HL-60 (cell line): ENCODE data around the gene SLC1A7.

Experiments used
- DNase-seq, 2 experiments: peaks; one replicate each; pipeline ENCODE4 v3.0.0-alpha.2; 2010 to 2020; ENCODE audit warnings: low read depth in 1 of 2, low spot score in 1 of 2
- H3K27ac ChIP-seq: fragments of 250-450 bp; sonication (Bioruptor Pico); replicated peaks from 2 replicates; pipeline ENCODE4 v1.5.1; 2020; ENCODE audit warnings: mild to moderate bottlenecking, moderate library complexity
- H3K27me3 ChIP-seq: fragments of 250-450 bp; sonication (Bioruptor Pico); 2 replicates; pipeline ENCODE4 v1.5.1; 2021; ENCODE audit warnings: mild to moderate bottlenecking, moderate library complexity; ENCODE audit not compliant: insufficient read depth, poor library complexity, severe bottlenecking
- H3K4me3 ChIP-seq: replicated peaks from 2 replicates; pipeline ENCODE4 v1.5.1; 2011; ENCODE audit warnings: mild to moderate bottlenecking, control low read depth, low read length; ENCODE audit not compliant: insufficient read depth
- GABPA ChIP-seq: IDR thresholded peaks from 2 replicates; pipeline ENCODE4 v1.6.1; 2012; ENCODE audit warnings: low read depth
- POLR2AphosphoS5 ChIP-seq: IDR thresholded peaks from 2 replicates; pipeline ENCODE4 v1.6.1; 2012; ENCODE audit warnings: low read depth
- SPI1 ChIP-seq: IDR thresholded peaks from 2 replicates; pipeline ENCODE4 v1.6.1; 2012; ENCODE audit warnings: low read depth, mild to moderate bottlenecking, borderline replicate concordance
- TF ChIP-seq, protein P1 (sequence below): IDR thresholded peaks from 2 replicates; pipeline ENCODE4 v1.6.1; 2012; ENCODE audit warnings: low read depth; ENCODE audit not compliant: insufficient replicate concordance
- TF ChIP-seq, protein P2 (sequence below): IDR thresholded peaks from one replicate; pipeline ENCODE4 v1.5.1; 2011; ENCODE audit warnings: low read length, control low read depth, inconsistent platforms; ENCODE audit not compliant: insufficient read depth

The SLC1A7 gene

DNA sequence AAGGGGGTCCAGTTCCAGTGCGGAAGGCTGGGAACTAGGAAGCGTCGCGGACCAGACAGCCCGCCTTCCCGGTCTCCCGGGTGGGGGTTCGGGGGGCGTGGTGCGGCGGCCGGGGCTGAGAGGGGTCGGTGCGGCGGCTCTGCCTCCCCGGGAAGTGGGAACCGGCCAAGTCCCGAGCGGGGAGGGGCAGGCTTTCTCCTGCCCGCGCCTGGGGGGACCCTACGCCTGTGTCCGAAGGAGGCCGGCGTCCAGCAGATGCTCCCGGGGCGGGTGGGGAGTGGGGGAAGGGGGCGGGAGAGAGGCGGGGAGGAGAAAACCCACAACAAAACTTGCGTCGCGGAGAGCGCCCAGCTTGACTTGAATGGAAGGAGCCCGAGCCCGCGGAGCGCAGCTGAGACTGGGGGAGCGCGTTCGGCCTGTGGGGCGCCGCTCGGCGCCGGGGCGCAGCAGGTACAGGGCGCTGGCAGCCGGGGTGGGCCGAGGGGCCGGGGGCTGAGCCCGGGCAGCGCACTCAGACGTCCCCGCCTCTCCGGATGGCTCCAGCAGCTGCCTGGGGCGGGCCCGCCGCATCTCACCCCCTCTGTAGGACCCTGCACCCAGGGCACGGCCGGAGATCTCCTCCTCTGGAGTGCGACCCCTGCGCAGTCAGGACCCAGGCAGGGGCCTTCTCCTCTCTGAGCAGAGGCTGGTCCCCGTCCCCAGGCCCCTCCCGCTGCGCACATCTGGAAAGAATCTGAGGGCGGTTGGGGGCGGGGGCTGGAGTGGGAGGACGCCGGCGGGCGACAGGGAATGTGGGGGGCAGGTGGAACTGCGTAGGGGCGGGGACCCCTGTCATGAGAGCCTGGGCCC is 80.4 kb downstream of the SLC1A7 start, which contains the start of gene PODN:
Gene PODN (plus strand): TSS at position 355 of the 849 bp plus-strand sequence. CDS start 7,643 bp downstream, outside the sequence.
- Histone ChIP-seq H3K27me3 (peaks cover 51% of the 10 kb centered on the region), H3K4me3 (no peak within 1 kb of the TSS), H3K27ac (no peak within 1 kb of the TSS)
- TF ChIP-seq, protein P1, sequence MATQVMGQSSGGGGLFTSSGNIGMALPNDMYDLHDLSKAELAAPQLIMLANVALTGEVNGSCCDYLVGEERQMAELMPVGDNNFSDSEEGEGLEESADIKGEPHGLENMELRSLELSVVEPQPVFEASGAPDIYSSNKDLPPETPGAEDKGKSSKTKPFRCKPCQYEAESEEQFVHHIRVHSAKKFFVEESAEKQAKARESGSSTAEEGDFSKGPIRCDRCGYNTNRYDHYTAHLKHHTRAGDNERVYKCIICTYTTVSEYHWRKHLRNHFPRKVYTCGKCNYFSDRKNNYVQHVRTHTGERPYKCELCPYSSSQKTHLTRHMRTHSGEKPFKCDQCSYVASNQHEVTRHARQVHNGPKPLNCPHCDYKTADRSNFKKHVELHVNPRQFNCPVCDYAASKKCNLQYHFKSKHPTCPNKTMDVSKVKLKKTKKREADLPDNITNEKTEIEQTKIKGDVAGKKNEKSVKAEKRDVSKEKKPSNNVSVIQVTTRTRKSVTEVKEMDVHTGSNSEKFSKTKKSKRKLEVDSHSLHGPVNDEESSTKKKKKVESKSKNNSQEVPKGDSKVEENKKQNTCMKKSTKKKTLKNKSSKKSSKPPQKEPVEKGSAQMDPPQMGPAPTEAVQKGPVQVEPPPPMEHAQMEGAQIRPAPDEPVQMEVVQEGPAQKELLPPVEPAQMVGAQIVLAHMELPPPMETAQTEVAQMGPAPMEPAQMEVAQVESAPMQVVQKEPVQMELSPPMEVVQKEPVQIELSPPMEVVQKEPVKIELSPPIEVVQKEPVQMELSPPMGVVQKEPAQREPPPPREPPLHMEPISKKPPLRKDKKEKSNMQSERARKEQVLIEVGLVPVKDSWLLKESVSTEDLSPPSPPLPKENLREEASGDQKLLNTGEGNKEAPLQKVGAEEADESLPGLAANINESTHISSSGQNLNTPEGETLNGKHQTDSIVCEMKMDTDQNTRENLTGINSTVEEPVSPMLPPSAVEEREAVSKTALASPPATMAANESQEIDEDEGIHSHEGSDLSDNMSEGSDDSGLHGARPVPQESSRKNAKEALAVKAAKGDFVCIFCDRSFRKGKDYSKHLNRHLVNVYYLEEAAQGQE, result no peak
- no peak for TF ChIP-seq POLR2AphosphoS5
- TF ChIP-seq, protein P2, sequence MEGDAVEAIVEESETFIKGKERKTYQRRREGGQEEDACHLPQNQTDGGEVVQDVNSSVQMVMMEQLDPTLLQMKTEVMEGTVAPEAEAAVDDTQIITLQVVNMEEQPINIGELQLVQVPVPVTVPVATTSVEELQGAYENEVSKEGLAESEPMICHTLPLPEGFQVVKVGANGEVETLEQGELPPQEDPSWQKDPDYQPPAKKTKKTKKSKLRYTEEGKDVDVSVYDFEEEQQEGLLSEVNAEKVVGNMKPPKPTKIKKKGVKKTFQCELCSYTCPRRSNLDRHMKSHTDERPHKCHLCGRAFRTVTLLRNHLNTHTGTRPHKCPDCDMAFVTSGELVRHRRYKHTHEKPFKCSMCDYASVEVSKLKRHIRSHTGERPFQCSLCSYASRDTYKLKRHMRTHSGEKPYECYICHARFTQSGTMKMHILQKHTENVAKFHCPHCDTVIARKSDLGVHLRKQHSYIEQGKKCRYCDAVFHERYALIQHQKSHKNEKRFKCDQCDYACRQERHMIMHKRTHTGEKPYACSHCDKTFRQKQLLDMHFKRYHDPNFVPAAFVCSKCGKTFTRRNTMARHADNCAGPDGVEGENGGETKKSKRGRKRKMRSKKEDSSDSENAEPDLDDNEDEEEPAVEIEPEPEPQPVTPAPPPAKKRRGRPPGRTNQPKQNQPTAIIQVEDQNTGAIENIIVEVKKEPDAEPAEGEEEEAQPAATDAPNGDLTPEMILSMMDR, result no peak
- no peak for DNase-seq

DNA sequence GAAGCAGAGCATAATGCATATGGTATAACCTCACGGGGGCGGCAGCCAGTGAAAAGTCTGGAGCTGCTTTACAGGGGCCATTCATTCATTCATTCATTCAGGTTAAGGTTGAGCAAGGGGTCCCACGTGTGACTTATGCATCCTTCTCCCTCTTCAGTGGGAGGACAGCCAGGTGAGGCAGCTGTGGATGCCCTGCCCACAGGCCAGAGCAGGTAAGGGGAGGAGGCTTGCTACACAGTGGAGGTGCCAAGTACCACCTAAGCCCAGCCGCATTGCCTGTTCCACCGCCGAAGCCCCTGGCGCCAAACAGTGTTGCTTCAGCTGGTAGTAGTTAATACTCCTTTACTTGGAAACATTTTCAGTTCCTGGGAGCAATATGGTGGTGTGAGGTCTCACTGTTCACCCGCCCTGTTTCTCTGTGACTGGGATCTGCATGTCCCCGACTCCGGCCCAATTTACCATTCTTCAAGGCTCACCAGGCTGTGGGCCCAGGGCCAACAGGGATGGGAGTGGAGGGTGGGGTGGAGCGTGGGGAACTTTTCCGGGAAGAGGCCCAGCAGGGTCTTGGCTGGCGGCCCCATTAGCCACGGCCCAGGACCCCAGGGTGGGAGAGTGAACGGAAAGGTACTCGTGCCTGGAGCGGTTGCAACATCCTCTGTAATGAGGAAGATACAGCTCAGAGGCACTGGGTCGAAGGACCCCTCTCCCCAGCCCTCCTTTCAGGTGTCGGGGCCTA is 81.1 kb downstream of the SLC1A7 start:
- TF ChIP-seq, protein P1, result no peak
- TF ChIP-seq GABPA, result no peak
- no peak for TF ChIP-seq POLR2AphosphoS5
- TF ChIP-seq, protein P2, result no peak
- TF ChIP-seq SPI1, result no peak
- Histone ChIP-seq H3K4me3 (no peak overlapping the region), H3K27ac (no peak overlapping the region), H3K27me3 (peaks cover 51% of the 10 kb centered on the region)
- no peak for DNase-seq

DNA sequence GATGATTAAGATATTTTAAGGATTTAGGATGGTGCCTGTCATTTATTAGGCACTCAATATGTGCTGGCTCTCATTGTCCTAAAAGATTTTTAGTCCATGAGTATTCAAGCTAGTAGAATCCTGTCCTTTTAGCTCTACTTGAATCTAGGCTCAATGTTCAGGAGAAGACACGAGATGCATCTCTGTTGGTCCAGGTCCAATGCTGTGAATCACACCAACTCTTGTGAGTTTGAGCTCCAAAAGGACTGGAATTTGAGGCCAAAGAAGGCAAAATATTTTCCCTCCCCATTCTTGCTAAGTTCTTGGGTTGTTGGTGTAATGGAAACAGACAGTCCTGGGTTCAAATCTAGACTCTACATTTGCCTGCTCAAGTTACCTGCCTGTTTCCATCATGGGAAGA is 81.9 kb downstream of the SLC1A7 start:
- Histone ChIP-seq H3K27me3 (peaks cover 51% of the 10 kb centered on the region), H3K4me3 (no peak overlapping the region), H3K27ac (no peak overlapping the region)
- DNase-seq, result no peak
- TF ChIP-seq GABPA, result no peak
- TF ChIP-seq, protein P2, result no peak
- no peak for TF ChIP-seq SPI1
- no peak for TF ChIP-seq POLR2AphosphoS5
- TF ChIP-seq, protein P1, result no peak
